Epithelial cell of esophagus (primary cell): ENCODE results near the gene F8A1.
"Not testable (repeated sequence)": the region's sequence is repeated elsewhere in the genome, so short reads cannot be mapped to it uniquely, and the experiment has no call there.

Experiments
- DNase-seq: peaks from one replicate; pipeline ENCODE4 v3.0.0; 2010; ENCODE audit warnings: low read depth
- H3K4me3 ChIP-seq: 2 replicates; pipeline ENCODE4 v1.5.1; 2011; ENCODE audit warnings: mild to moderate bottlenecking, low read length, control low read depth
- TF ChIP-seq, protein P1 (sequence below): IDR thresholded peaks from 2 replicates; pipeline ENCODE4 v1.5.1; 2011; ENCODE audit warnings: low read depth, mild to moderate bottlenecking, low read length, control low read depth, inconsistent platforms; ENCODE audit not compliant: insufficient read depth; ENCODE audit errors: missing control alignments

The F8A1 gene

GRCh38 chrX:154918060-154918483 is 31.9 kb downstream of the F8A1 start:
- DNase-seq = peak; percentile 68
- TF ChIP-seq, protein P1, sequence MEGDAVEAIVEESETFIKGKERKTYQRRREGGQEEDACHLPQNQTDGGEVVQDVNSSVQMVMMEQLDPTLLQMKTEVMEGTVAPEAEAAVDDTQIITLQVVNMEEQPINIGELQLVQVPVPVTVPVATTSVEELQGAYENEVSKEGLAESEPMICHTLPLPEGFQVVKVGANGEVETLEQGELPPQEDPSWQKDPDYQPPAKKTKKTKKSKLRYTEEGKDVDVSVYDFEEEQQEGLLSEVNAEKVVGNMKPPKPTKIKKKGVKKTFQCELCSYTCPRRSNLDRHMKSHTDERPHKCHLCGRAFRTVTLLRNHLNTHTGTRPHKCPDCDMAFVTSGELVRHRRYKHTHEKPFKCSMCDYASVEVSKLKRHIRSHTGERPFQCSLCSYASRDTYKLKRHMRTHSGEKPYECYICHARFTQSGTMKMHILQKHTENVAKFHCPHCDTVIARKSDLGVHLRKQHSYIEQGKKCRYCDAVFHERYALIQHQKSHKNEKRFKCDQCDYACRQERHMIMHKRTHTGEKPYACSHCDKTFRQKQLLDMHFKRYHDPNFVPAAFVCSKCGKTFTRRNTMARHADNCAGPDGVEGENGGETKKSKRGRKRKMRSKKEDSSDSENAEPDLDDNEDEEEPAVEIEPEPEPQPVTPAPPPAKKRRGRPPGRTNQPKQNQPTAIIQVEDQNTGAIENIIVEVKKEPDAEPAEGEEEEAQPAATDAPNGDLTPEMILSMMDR = peak; percentile 65
- H3K4me3 ChIP-seq = no peak overlapping the region

DNA sequence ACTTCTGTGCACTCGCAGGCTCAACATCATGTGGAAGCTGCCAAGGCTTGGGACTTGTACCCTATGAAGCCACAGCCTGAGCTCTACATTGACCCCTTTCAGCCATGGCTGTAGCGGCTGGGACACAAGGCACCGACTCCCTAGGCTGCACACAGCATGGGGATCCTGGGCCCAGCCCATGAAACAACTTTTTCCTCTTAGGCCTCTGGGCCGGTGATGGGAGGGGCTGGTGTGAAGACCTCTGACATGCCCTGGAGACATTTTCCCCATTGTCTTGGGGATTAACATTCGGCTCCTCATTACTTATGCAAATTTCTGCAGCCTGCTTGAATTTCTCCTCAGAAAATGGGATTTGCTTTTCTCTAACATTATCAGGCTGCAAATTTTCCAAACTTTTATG is 38.6 kb downstream of the F8A1 start:
- H3K4me3 ChIP-seq, DNase-seq: not testable (repeated sequence)
